ENCODE data around the gene CRACDL.
"Not testable (repeated sequence)": the region's sequence is repeated elsewhere in the genome, so short reads cannot be mapped to it uniquely, and the experiment has no call there.

CRACDL gene

DNA sequence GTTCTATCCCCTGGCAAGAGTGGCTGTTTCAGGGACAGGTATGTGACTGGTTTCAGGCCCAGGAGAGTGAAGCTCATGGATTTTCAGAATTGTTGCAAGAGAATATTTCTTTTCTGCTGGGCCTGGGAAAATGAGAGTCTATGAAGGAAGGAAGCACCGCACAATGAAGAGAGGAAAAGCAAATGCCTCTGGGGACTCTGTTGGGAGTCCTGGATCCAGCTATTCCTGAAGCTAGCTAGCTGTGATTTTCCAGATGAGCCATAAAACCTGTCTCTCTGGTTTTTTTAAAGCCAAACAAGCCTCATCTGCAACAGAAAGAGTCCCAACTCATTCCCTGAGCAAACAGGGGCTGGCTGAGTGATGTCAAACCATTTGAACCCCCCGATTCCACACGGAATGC is 53.7 kb downstream of the CRACDL start:
- no peak for DNase-seq

DNA sequence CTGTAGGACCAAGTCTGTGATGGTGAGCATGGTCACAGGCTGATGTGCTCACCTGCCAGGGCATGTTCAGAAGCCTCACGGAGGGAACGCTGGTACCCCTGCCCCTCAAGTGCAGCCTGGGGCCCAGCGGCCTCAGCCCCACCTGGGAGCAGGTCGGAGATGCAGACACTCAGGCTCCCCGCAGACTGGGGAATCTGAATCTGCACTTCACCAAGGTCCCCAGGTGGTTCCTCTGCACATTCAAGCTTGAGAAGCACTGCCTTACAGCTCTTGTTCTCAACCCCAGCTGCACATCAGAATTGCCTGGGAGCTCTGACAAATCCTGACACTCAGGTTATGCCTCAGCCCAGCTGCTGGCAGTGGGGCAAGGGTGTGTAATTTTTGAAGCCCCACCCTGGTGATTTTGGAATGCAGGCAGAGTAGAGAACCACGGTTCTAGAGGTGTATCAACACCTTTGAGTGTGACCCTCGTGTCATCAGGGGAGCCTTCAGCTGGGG is 54.8 kb downstream of the CRACDL start:
- DNase-seq, result no peak

DNA sequence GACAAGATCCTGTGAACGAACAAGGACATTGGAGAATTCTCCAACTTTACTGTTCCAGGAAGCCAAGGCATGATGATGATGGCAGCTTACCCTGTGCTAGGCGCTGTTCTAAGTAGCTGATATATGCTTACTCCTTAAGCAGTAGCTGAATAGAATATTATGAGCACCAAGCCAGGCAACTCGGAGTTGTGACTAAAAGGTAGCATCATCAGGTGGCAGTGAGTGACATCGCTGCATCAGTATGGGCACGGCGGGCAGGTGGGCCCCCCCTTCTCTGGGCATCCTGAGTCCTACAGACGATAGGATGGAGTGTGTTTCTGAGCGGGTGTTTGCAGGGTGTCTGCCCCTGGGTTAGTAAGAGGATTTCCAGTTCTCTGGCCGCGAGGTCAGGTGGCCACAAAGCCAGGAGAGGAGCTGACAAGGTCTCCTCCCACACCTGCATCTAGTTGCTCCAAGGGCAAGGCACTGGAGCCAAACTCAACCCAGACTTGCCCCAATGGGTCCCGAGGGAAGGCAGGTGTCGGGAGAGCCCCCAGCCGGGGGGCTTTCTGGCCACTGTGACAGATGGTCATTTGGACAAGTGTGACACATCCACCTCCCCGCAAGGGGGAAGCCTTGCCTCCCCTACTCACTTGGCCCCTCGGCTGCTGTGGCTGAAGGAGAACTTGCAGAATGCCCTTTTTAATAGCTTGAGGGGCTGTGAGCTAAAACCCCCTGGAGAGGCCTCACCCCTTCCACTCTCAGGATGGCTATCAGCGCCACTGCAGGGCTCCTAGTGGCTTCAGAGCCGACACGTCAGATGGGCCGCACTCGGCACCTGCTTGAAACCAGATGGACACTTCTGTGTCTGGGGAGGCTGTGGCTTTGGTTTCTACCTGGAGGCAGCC is 55.5 kb downstream of the CRACDL start:
- no peak for DNase-seq

DNA sequence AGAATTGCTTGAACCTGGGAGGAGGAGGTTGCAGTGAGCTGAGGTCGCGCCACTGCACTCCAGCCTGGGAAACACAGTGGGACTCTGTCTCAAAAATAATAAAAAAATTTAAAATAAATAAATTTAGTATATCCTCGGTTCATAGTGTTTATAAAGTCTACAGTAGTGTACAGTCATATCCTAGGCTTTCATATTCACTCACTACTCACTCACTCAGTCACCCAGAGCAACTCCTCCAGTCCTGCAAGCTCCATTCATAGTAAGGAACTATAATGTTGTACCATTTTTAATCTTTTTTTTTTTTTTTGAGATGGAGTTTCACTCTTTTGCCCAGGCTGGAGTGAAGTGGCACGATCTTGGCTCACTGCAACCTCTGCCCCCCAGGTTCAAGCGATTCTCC is 58.4 kb downstream of the CRACDL start:
- not testable (repeated sequence) for DNase-seq

DNA sequence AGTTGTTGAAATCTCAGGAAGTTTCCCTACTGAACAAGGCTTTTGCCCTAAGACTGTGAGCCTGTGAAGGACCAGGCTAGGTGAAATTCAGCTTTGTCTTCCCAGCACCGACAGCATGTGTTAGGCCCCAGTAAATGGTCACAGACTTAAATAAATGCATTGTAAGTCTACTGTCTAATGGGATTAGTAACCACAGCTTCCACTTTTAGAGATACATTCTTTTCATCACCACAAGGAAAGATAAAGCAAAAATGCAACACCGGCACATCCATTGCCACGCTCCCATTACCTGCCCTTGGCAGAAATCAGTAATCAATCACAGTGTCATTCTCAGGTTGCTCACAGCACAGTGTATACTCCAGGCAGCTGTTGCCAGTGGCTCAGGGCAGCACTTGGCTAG is 59.3 kb downstream of the CRACDL start:
- no peak for DNase-seq

DNA sequence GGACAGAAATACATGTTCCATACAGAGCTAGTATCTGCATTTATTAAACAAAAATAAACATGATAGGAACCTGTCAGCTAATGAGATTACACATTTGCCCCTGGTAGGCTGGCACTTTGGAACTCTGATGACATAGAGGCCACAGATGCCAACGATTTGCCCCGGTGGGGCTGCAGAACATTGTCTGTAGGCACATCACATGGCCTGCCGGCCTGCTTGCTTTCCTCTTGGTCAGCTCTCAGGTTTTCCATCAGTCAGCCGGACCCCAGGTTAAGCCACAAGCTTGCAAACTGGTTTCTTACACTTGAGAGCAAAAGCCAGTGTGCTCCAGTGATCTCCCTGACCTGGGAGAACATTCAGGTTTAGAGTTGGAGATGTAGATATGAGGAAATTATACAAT is 60.3 kb downstream of the CRACDL start:
- no peak for DNase-seq

DNA sequence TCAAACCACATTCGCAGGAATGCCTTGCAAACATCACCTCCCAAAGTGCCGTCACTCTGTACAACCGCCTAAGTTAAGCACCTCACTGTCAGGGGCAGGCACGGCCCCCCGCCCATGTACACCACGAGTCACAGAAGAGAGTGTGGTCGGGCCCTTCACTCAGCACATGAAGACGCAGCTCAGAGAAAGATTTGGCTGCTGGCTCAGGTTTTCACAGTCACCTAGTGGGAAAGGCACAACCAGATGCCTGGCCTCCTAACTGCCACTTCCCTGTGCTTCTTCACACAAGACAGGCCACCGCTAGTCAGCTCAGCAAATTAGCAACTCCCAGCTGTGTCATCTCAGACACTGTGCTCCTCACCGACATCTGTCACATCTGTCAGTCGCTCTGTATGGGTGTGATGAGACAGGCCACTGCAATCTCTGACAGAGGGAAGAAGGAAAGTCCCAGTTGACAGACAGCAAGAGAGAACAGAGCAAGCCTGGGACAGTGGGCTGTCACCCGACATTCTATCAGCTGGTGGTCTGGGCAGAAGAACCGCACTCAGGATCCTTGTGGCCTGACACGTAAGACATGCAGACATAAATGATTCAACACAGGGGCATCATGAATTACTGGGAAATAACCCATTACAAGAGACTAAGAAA is 60.8 kb downstream of the CRACDL start:
- DNase-seq, result no peak

DNA sequence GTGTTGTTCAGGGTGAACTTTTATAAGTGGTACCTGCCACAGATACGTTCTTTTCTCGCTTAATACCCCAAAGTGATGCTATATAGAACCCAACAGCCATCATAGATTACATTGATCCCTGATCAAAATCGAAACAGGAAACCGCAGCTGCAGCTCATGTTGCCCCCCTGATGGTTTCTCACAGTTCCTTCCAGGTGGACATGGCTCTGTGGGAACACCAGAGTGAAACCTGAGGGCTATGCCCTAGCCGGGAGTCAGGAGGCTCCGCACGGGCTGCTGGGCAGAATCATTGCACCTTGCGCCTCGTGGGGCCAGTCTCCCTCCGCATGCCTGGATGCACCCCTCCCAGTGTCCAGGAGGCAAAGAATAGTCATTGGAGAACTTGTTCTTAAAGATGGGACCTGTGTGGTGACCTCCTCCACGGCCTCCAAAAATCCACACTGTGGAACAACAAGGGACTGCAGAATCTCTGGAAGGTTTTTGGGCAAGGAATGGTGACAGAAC is 61.8 kb downstream of the CRACDL start:
- no peak for DNase-seq

DNA sequence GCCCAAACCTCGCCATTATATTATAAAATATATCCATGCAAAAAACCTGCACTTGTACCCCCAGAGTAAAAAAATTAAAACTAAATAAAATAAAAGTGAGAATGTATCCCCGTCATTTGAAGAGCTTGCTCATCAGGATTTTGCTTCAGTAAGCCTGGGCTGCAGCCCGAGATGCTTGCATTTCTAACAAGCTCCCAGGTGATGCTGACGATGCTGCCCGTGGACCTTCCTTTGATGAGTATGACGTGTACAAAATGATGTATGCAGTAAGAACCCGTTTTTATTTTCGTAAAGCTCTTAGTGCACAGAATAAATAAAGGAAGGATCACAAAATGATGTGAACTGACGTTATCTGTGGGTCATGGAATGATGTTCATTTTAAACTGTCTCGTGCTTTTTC is 63.5 kb downstream of the CRACDL start:
- no peak for DNase-seq

DNA sequence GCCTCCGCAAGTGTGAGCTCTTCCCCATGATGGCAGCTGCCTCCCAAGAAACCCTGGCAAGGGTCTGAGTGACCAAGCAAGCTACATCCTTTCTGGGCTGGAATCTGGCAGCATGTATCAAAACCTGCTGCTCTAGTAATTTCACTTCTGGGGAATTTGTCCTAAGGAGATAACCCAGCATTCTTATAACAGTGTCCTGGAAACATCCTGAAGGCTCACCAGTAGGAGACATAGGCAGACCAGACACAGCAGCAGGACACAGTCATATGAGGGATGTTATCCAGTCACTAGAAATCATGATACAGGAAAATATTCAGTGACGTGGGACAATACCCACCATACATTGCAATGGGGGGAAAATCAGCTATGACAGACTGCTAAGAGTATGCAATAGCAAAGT is 64.5 kb downstream of the CRACDL start:
- no peak for DNase-seq

DNA sequence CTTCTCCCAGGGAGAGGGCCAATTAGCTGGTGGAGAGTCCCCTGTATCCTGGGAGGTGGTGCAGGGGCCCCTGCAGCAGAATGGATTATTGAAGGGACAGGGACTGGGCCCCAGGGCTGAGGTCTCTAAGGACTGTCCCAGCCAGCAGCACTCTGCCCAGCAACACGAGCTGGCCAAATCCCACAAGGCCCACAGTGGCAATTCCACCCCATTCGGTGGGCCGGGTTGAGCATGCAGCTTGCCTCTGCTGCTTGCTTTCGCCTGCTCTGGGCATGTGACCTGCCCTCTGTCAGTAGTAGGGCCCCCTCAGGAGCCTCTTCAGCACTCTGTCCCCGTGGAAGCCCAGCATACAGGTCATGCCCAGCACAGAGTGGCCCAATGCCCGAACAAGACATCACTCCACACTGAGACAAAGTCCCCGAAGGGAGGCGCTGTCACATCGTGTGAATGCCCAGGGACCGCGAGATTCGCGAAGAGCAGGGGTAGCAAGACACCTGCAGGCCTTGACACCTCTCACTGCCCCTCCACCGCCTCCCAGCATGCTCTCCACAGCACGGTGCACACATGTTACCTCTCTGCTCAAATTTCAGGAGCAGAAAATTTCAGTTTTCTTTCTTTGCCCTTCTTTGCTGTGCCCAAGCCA is 65.4 kb downstream of the CRACDL start:
- DNase-seq, result no peak

DNA sequence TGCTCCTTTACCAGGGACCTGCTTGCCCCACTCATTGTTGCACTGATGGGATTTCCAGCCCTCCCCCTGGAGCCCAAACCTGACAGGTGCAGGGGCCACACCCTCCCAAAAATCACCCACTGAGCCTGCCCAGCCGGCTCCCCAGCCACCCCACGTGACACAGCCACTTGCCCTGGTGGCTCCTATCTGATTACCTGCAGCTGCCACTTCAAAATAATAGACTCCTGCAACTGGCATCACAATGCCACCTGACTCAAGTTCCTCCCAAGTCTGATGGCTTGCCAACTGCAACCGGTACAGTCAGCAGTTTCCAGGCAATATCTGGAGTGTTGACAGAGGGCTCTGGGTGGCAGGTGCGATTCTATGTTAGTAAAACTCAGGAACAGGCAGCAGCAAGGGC is 66.2 kb downstream of the CRACDL start:
- no peak for DNase-seq

DNA sequence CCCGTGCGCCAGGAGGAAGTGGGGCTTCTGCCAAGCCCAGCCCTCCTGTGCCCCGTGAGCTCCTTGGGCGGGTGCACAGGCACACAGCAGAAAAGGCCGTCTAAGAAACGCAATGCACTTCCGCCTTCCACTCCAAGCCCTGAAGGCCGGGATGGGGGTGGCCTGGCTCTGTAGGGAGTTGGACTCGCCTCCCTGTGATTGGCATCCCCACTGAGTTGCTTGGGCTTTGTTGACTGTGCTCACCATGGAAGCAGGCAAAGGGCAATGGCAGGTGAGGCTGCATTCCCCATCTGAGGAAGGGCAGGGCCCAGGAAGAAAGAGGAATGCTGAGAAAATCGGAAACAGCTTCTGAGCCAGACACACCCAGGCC is 66.8 kb downstream of the CRACDL start:
- no peak for DNase-seq

DNA sequence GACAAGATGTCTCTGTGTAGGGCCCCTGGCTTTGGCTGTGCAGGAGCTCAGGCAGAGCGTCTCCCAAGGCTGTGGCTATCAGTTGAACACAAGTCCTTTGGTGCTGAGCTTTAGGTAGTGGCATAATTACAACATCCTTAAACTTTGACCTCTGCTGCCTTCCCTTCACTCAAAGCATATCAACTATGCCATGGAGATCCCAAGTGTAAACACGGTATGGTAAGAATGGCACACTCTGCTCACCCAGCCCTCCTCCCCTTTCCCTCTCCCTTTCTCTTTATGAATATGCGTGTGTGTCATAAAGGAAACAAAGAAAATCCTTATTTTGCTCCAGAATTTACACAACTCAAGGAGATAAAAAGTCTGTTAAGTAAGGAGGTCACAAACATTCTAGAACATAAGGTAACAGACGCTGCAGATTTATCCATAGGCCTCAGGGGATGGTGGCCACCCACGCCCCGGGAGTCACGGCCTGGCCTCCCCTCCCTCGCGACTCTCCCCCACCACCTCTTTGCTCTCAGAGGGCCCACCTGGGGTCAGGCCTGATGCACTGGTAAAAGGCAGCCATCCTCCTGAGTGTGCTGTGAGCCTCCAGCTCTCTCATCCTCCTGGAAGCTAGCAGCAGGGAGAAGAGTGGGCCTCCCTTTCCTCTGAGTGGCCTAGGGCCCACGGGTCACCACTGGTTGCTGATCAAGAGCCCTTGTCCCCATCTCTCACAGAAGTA is 67.3 kb downstream of the CRACDL start:
- no peak for DNase-seq

DNA sequence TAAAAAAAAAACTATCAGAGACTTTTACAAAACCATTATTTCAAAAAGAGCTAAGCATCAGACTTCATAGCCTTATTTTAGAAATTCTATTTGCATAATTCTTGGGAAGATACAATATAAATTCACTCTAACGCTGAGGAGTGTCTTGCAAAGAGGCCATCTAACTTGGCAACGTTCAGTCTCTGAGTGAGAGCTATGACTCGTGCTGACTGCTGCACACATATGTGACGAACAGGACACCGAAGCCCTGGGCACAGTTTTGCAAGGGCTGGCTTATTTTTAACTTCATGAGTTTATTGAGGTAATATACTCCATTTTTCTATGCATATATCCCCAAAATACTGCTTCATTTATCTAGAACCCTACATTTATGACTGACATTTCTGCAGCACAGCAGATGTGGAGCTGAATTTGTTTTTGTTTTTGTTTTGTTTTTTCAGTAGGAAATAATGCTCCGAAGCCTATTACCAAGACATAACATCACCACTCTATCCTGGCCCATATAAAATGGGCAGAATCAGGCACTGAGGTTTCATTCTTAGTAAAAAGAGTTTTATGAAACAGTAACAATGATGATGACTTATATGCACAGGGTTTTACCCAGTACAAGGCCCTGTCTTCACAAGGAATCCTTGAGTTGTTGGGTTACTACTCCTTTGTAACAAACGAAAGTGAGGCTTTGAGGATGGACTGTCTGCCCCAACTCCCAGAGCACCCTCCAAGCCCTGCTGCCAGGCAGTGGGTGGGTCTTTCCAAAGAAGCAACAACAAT is 68.3 kb downstream of the CRACDL start:
- no peak for DNase-seq

DNA sequence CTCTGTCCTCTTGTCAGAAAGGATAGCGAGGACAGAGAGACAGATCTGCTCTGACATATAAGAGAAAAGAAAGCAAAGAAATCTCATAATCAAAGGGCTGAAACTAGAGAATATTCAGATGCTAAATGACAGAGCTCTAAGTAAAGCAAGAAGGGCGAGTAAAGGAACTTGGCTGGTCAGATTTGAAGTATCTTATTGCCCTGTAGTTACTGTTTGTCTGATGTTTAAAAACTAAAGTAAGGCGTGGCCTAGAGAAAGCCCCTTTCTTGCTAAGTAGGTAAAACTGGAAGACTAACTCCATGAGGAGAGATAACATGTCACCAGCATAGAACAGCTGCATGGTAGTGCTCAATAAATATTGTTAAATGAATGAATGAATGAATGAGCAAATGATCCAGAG is 70.0 kb downstream of the CRACDL start:
- no peak for DNase-seq

DNA sequence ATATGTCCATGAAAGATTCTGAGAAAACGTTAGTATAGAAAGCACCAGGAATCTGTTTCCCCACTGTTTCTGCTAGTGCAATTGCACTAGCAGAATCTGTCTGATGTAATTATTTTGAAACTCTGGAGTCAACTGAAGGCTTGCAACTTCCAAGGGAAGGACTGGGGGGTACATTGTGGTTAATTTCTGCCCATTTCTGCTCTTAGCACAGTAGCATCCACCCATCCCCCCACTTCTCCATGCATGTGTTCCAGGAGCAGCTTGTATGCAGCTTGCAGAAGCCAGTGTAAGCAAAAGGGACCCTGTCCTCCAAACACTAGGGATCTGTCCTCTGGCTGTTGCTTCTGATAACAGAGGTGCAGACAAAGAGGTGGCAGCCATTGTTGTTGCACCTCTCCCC is 74.4 kb downstream of the CRACDL start:
- DNase-seq, result no peak

DNA sequence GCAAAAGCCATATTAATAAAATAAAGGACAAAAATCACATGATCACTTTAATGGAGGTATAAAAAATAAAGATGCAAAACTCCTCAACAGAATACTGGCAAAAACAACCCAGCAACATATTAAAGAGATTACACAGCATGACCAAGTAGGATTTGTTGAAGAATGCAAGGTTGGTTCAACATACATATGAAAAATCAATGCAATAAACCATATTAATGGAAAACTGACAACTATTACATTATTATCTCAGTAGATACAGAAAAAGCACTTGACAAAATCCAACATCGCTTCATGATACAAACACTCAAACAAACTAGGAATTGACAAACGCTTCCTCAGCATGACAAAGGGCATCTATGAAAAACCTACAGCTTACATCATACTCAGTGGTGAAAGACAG is 76.7 kb downstream of the CRACDL start:
- DNase-seq, result no peak

DNA sequence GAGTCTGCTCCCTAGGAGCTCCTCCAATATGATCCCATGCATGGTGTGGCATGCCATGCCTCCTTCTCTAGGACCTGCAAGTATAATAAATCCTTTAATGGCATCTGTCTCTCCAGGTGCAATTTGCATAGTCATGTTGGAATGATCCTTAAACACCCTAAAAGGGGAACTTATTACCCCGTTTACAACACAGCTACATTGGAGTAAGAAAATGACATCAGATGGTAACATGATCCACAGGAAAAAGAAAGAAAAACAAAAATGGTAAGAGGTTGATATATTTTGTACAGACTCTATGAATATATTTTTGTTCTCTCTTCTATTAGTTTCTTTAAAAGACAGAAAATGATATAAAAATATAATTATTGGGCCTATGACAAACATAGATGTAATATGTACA is 79.0 kb downstream of the CRACDL start:
- peak; percentile 74 for DNase-seq

DNA sequence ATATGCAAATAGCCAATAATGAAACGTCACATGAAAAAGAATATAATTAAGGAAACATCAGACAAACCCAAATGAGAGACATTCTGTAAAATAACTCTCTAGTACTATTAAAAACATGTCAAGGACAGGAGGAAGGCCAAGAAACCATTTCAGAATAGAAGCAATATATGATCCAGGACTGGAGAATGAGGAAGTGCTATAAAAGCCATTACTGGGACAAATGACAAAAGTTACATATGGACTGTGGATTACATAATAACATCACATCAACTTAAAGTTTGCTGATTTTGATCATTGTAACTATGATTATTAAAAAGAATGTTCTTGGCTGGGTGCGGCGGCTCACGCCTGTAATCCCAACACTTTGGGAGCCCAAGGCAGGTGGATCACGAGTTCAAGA is 81.3 kb downstream of the CRACDL start:
- peak; percentile 54 for DNase-seq

DNA sequence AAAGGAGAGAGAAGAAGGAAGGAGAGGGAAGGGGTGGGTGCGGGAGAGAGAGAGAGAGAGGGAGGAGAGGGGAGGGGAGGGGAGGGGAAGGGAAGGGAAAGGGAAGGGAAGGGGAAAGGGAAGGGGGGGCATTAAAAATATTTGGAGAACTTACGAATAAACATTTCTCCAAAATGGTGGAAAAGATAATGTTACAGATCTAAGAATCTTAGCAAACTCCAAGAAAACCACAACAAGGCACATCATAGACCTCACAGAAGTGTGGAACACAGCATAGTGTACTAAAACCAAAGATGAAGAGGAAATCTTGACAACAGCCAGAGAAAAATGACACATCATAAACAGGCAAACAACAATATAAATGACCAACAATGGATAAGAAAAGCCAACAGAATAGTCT is 83.1 kb downstream of the CRACDL start:
- DNase-seq, result no peak

DNA sequence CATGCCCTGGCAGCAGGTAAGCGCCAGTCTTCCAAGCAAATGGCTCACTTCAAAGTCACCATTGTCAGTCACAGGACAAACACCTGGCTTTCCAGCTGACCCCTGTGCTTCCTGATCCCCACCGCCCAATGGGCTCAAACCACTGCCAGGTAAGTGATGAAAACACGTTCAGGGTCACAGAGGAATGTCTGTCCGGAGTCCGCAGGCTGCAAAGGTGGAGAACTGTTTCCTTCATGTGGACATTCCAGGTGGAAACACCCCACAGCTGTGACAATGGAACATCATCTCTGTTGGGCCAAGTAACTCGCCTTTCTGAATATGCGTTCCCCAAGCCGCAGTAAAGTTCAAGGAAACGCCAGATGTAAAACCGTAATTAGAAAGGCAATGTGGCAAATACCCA is 86.0 kb downstream of the CRACDL start:
- DNase-seq, result no peak
